Cerebellar nuclear complex (tissue), 1 donor: Measurements from ENCODE around the gene COG5.

Source experiments
- DNase-seq, 2 experiments: peaks; one replicate each; lab custom pipeline; 2025; lab: John Stamatoyannopoulos, UW

The COG5 gene

DNA sequence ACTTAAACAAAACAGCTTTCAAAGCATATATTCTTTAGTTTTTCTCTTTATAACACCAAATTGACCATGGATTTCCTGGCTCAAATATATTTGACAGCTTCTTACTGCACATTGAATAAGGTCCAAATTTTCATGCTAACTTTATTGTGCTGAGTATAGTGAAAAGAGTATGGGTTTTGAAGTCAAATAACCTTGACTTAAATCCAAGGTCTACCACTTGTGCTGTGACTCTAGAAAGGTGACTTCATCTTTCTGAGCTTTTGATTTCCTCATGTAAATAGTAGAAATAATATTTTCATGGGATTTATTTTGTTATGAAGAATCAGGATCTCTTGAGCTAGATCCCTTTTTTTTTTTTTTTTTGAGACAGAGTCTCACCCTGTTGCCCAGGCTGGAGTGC is 233.2 kb downstream of the COG5 start:
- no peak for DNase-seq

GRCh38 chr7:107327986-107328569 is 235.6 kb downstream of the COG5 start:
- no peak for DNase-seq

DNA sequence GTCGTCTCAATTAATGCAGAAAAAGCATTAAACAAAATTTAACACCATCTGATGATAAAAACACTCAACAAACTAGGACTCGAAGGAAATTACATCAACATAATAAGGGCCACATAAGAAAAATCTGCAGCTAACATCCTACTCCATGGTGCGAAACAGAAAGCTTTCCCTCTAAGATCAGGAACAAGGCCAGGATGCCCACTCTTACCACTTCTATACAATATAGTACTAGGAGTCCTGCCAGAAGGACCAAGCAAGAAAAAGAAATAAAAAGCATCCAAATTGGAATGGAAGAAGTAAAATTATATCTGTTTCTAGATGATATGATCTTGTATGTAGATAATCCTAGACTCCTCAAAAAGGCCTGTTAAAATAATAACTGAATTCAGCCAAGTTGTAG is 237.7 kb downstream of the COG5 start:
- DNase-seq, result no peak

DNA sequence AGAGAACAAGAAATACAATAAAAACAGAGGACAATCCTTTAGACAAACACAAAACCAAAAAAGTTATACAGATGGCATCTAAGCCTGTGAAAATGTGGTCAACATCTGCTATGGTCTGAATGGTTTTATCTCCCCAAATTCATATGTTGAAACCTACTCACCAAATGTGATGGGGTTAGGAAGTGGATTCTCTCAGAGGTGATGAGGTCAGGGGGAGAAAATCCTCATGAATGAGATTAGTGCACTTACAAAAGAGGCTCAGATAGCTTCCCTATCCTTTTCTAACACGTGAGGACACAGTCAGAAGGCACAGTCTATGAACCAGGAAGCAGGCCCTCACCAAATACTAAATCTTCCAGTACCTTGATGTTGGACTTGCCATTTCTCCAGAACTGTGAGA is 241.7 kb downstream of the COG5 start:
- DNase-seq, result no peak

GRCh38 chr7:107321611-107322010 is 242.1 kb downstream of the COG5 start:
- no peak for DNase-seq

DNA sequence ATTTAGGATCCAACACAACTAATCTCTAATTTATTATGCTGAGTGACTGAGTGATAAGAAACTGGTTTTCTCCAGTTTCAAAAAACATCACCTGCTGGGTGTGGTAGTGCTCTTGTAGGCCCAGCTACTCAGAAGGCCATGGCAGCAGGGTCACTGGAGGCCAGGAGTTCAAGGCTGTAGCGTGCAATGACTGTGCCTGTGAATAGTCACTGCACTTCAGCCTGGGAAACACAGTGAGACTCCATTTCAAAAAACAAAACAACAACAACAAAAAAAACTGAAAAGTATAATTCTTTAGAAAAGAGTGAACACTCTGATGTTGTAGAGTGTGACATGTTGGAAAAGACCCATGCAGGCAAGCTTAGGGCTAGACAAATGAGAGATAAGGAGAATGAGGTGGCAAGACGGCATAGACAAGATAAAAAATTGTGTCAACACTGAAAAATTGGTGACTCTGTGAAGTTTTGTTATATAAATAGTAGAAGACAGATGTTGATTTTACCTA is 243.9 kb downstream of the COG5 start:
- DNase-seq, result no peak

DNA sequence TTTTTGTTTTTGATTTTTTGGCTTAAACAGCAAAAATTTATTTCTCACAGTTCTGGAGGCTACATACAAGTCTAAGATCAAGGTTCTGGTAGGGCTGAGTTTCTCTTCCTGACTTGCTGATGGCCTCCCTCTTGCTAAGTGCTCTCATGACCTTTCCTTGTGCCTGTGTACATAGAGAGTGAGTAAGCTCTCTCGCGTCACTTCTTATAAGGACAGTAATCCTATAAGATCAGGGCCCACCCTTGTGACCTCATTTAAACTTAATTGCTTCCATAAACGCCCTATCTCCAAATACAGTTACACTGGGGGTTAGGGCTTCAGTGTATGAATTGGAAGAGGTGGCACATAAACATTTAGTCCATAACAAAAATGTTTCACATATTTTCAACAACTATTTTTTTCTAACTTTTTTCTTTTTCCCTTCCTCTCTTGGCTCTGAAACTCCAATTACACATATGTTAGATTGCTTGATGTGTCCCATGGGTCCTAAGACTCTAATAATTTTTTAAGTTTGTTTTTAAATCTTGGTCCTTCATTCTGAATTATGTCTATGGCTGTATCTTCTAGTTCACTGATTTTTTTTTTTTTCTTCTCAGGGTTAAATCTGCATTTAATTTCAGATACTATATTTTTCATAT is 245.1 kb downstream of the COG5 start:
- no peak for DNase-seq

DNA sequence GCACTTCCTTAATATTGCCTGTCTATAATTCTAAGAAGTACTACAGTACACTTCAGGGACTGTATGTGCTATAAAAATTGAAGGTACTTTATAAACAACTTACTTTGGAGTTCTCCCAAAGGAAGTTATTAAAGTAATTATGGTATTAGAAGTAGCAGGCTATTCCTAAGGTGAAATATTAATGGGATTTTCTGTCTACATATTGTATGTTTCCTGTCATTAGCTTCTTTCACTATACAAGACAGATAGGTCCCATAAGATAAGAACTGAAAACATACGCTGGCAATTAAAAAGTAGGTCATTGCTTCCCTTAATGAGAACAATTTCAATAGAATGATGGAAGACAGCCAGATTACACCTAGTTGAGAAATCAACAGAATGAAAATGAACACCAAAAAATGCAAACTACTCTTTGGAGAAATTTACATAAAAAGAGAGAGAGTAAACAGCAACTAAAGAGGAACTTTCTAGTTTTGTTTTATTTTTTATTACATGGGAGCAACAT is 248.0 kb downstream of the COG5 start:
- DNase-seq, result peak in 1 of 2 experiments; percentile 10

DNA sequence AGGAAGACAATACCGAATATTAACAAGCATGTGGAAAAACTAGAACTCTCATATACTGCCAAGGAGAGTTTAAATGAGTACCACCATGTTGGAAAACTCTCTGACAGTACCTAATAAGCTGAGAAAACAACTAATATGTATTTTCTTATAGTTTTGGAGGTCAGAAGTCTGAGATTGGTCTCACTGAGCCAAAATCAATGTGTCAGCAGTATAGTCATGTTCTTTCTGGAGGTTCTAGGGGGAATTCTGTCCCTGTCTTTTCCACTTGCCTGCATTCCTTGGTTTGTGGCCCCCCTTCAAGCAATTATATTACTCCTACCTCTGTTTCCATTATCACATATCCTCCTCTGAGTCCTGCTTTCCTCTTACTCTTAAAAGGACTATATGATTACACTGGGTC is 250.4 kb downstream of the COG5 start:
- DNase-seq, result no peak

DNA sequence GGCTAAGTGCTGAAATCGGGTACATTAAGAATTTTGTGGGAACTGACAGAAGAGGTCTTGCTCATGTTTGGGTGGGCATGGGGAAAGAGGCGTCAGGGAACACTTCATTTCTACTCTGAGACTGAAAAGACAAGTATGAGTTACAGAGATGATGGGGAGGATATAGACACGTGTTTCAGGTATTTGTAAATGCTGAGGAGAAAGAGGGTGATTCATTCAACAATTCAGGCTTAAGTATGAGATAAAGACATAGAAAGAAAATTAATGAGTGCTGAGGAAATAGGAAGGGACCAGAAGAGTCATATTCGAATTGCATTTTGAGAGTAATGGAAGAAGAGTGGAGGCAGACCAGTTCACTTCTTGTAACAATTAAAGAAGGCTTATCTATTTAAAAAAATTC is 251.3 kb downstream of the COG5 start:
- DNase-seq, result no peak

GRCh38 chr7:107309296-107309695 is 254.4 kb downstream of the COG5 start:
- DNase-seq, result no peak

- peak in 1 of 2 experiments; percentile 45 for DNase-seq
These were observed 259.1 kb downstream of the COG5 start for GRCh38 chr7:107304636-107305035.

DNA sequence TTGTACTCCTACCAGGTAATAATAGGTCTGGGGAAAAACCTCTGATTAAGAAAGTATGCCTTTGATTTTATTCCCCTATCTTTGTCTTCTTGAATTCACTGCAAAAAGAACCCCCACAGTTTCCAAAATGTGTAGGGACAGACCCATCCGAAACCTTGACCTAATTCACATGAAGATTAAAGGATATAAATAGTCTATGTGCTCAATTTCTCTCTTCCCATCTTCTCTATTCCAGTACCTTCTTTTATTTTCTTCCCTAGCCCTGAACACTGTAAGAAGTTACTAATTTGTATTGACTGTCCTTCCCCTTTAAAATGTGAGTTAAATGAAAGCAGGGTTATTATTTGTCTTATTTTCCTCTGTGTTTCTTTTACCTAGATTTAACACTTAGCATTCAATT is 259.7 kb downstream of the COG5 start:
- no peak for DNase-seq

- DNase-seq, result no peak
These were observed 261.4 kb downstream of the COG5 start for GRCh38 chr7:107302250-107302847.

DNA sequence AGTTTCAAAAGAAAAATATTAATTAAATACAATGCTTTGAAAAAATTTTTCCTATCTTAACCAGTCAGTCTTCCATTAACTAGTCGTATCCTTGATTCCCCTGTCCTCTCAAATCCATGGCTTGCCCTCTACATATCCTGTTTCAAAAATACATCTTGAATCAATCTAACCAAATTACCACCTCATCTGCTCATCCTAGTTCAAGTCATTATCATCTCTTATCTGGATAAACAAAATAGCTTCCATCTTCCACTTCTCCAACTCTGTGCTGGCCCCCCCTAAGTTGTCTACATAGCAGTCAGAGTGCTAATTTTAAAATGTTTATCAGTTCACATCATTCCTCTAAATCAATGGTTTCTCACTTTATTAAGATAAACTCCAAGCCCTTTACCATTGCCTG is 269.5 kb downstream of the COG5 start:
- DNase-seq, result no peak

GRCh38 chr7:107292591-107292990 is 271.1 kb downstream of the COG5 start:
- no peak for DNase-seq

GRCh38 chr7:107291434-107291833 is 272.3 kb downstream of the COG5 start:
- no peak for DNase-seq

- no peak for DNase-seq
These were observed 276.7 kb downstream of the COG5 start for GRCh38 chr7:107286751-107287621.

GRCh38 chr7:107284911-107285479 is 278.7 kb downstream of the COG5 start:
- no peak for DNase-seq

DNA sequence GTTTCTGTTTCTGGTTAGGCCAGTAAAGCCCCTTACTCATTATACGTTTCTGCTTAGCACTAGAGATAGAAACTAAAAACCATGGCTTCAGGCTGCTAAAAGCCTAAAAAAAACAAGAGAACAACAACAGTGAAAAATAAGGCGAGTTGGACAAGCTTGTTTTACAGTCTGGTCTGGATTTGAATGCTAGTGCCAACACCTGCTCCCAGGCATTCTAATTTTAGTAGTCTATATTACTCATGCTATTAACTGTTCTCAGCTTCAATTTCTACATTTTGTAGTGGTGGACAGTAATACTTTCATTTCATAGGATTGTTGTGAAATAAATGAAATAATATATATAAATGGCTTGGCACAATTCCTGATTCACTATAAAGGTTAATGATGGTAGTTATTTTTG is 286.4 kb downstream of the COG5 start:
- peak in 1 of 2 experiments; percentile 6 for DNase-seq

DNA sequence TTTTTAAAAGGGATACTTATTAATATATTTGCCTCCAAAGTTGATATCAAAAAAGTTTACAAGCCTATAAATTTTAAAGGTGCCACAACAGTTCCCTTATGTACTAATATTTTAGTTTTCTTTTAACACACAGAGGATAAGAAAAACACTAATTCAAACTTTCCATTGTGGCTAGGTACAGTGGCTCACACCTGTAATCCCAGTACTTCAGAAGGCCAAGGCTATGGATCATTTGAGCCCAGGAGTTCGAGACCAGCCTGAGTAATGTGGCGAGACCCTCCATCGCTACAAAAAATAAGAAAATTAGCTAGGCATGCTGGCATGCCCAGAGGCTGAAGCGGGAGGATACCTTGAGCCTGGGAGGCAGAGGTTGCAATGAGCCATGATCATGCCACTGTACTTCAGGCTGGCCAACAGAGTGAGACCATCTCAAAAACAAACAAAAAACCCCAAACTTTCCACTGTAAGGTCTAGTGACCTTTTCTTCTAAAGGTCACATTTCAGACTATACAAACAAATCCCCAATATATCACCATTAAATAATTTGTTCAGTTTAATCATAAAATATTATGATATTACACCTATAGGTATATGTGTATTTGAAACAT is 287.4 kb downstream of the COG5 start:
- DNase-seq, result no peak

DNA sequence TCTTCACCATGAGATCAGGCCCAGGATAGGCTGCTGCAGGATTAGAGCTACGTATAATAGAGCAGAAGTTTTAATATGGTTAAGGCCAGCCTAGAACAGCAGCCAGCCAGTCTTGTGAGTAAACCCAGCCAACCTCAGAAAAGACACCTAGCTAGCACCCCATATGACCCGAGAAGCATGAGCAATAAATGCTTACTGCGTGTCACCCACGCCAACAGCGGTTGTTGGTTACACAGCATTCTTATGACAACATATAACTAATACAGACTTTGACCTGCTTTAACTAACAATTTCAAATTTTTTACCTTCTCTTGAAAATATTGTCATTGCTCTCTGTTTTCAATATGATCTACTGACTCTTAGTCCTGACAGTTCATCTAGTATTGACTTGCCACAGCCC is 289.2 kb downstream of the COG5 start:
- DNase-seq, result no peak
